K562 (cell line): ENCODE results near the gene CCDC69. TPM values are rescaled to one million over a fixed set of nuclear protein-coding genes. Genes with fewer than 3 reads are reported as not detected.

Experiments
- ARID1B ChIP-seq: fragments of 450-650 bp; IDR thresholded peaks from 2 replicates; pipeline ENCODE4 v1.6.1; 2016; ENCODE audit warnings: antibody characterized with exemption, mild to moderate bottlenecking, inconsistent platforms
- NRF1 ChIP-seq, 2 experiments: fragments of 450-650 bp; IDR thresholded peaks in 1 of 2; conservative IDR thresholded peaks in 1 of 2; 2 replicates each; pipeline ENCODE4 v1.6.1; 2014; ENCODE audit warnings: mild to moderate bottlenecking in 2 of 2
- SMC3 ChIP-seq: conservative IDR thresholded peaks from 2 replicates; pipeline ENCODE4 v1.6.1; 2011; ENCODE audit warnings: low read depth, low read length, improper control_type of control experiment; ENCODE audit not compliant: insufficient read depth
- TRIM24 ChIP-seq, 2 experiments: fragments of 450-650 bp; IDR thresholded peaks; 2 replicates each; pipeline ENCODE4 v1.6.1; 2016
- ZKSCAN1 ChIP-seq: fragments of 150-350 bp; IDR thresholded peaks from 2 replicates; pipeline ENCODE4 v1.6.1; 2016; ENCODE audit warnings: low read depth, low read length
- polyA plus RNA-seq, 8 experiments: library from polyadenylated mRNA; depleted of rRNA in 4 of 8; stranded (reverse) in 5 of 8; unstranded in 3 of 8; fragments of >200 nt; fragmentation: Nextera tagmentation in 2 of 8; fragmentation: Illumina TruSeq in 1 of 8; extraction: Ambion mirVana in 2 of 8; extraction: Trizol in 1 of 8; gene quantifications; 2 replicates each; pipeline versions ENCODE4 v1.2.1 to v1.2.3, GENCODE V29; 2011 to 2014; ENCODE audit warnings: inconsistent platforms in 1 of 8, missing spikeins in 1 of 8
- total RNA-seq, 7 experiments: library from RNA; depleted of rRNA in 6 of 7; stranded (reverse); fragments of >200 nt in 6 of 7; fragmentation: Illumina TruSeq in 2 of 7; extraction: Trizol in 2 of 7; gene quantifications; 2 replicates each; pipeline versions ENCODE4 v1.2.1 to v1.2.3, GENCODE V29; 2011 to 2021; ENCODE audit warnings: low replicate concordance in 1 of 7
- TF ChIP-seq, protein P1 (sequence below): fragments of 450-650 bp; IDR thresholded peaks from 2 replicates; pipeline ENCODE4 v1.6.1; 2016; ENCODE audit warnings: low read depth
- TF ChIP-seq, protein P2 (sequence below), 2 experiments: fragments of 450-650 bp; formaldehyde crosslinking in 1 of 2; IDR thresholded peaks; 2 replicates each; pipeline versions ENCODE4 v1.4.0 to v1.6.1; 2014 to 2020; ENCODE audit warnings: mild to moderate bottlenecking in 2 of 2, borderline replicate concordance in 1 of 2, low read depth in 1 of 2
- TF ChIP-seq, protein P3 (sequence below): fragments of 250-450 bp; sonication (Bioruptor Pico); IDR thresholded peaks from 2 replicates; pipeline ENCODE4 v1.4.0; 2020; ENCODE audit warnings: mild to moderate bottlenecking, moderate library complexity

CCDC69 gene
- total and polyA plus RNA-seq, 9 of the 15 experiments (the other 6 are each of a cell fraction or from before 2014, with no cell fraction given) = 0.65 to 12.2 (median 7.6) TPM

DNA sequence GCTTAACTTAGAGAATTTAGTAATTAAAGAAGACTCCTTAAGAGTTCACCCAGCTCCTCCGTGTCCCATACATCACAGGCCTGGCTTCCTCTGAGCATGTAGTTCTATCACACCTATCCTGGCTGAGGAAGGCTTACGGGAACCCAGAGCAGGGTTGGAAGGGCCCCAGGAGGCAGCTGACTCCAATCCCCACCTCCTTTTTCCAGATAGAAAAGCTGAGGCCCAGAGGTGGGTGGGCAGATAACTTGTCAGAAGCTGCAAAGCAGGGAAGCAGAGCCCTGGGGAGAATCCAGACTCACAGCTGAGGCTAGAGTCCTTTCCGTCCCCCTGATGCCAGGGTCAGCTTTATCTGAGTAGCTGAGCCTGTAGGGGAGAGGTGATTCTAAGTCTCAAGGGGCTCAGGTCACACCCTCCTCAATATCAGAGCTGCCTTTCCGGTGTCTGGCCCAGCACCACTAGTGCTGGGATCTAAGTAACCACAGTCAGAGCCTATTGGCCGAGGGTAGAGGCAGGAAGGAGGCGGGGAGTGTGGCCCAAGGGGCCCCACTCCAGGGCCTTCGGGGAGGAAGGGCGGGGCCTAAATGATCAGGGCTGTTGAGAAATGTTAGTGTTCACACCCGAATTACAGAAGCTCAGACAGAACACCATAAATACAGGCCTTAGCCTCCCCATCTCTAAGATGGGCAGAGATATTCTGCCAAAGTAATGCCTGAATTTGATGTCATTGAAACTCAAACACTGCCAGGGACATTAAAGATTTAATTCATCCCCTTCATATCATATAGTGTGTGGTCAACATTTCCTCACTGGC is 9.9 kb downstream of the CCDC69 start (continued):
- TF ChIP-seq, protein P1, sequence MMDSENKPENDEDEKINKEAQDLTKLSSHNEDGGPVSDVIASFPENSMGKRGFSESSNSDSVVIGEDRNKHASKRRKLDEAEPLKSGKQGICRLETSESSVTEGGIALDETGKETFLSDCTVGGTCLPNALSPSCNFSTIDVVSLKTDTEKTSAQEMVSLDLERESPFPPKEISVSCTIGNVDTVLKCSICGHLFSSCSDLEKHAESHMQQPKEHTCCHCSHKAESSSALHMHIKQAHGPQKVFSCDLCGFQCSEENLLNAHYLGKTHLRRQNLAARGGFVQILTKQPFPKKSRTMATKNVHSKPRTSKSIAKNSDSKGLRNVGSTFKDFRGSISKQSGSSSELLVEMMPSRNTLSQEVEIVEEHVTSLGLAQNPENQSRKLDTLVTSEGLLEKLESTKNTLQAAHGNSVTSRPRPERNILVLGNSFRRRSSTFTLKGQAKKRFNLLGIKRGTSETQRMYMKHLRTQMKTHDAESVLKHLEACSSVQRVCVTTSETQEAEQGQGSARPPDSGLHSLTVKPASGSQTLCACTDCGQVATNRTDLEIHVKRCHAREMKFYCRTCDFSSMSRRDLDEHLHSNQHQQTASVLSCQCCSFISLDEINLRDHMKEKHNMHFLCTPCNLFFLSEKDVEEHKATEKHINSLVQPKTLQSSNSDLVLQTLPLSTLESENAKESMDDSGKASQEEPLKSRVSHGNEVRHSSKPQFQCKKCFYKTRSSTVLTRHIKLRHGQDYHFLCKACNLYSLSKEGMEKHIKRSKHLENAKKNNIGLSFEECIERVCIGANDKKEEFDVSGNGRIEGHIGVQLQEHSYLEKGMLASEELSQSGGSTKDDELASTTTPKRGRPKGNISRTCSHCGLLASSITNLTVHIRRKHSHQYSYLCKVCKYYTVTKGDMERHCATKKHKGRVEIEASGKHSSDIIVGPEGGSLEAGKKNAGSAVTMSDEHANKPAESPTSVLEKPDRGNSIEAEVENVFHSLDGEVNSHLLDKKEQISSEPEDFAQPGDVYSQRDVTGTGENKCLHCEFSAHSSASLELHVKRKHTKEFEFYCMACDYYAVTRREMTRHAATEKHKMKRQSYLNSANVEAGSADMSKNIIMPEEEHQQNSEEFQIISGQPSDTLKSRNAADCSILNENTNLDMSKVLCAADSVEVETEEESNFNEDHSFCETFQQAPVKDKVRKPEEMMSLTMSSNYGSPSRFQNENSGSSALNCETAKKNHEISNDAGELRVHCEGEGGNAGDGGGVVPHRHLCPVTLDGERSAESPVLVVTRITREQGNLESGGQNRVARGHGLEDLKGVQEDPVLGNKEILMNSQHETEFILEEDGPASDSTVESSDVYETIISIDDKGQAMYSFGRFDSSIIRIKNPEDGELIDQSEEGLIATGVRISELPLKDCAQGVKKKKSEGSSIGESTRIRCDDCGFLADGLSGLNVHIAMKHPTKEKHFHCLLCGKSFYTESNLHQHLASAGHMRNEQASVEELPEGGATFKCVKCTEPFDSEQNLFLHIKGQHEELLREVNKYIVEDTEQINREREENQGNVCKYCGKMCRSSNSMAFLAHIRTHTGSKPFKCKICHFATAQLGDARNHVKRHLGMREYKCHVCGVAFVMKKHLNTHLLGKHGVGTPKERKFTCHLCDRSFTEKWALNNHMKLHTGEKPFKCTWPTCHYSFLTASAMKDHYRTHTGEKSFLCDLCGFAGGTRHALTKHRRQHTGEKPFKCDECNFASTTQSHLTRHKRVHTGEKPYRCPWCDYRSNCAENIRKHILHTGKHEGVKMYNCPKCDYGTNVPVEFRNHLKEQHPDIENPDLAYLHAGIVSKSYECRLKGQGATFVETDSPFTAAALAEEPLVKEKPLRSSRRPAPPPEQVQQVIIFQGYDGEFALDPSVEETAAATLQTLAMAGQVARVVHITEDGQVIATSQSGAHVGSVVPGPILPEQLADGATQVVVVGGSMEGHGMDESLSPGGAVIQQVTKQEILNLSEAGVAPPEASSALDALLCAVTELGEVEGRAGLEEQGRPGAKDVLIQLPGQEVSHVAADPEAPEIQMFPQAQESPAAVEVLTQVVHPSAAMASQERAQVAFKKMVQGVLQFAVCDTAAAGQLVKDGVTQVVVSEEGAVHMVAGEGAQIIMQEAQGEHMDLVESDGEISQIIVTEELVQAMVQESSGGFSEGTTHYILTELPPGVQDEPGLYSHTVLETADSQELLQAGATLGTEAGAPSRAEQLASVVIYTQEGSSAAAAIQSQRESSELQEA = no peak
- 0 out of 2 replicates have a peak, but pooled peaks have one; percentile 37 for TF ChIP-seq ARID1B
- TF ChIP-seq NRF1 (conservative IDR thresholded peaks at IDR 0.05 in 1 of 2, IDR thresholded peaks at IDR 0.05 in 1 of 2) = peak; percentile 50 to 51; a peak in 3 of 4 replicates
- TF ChIP-seq, protein P2, sequence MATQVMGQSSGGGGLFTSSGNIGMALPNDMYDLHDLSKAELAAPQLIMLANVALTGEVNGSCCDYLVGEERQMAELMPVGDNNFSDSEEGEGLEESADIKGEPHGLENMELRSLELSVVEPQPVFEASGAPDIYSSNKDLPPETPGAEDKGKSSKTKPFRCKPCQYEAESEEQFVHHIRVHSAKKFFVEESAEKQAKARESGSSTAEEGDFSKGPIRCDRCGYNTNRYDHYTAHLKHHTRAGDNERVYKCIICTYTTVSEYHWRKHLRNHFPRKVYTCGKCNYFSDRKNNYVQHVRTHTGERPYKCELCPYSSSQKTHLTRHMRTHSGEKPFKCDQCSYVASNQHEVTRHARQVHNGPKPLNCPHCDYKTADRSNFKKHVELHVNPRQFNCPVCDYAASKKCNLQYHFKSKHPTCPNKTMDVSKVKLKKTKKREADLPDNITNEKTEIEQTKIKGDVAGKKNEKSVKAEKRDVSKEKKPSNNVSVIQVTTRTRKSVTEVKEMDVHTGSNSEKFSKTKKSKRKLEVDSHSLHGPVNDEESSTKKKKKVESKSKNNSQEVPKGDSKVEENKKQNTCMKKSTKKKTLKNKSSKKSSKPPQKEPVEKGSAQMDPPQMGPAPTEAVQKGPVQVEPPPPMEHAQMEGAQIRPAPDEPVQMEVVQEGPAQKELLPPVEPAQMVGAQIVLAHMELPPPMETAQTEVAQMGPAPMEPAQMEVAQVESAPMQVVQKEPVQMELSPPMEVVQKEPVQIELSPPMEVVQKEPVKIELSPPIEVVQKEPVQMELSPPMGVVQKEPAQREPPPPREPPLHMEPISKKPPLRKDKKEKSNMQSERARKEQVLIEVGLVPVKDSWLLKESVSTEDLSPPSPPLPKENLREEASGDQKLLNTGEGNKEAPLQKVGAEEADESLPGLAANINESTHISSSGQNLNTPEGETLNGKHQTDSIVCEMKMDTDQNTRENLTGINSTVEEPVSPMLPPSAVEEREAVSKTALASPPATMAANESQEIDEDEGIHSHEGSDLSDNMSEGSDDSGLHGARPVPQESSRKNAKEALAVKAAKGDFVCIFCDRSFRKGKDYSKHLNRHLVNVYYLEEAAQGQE (IDR thresholded peaks at IDR 0.05; ENCODE audit: borderline replicate concordance) = no peak
- TF ChIP-seq, protein P2 (CRISPR knock-in tag; IDR thresholded peaks at IDR 0.05; ENCODE audit: low read depth) = no peak
- no peak for TF ChIP-seq ZKSCAN1
- TF ChIP-seq SMC3 = no peak
- TF ChIP-seq, protein P3, sequence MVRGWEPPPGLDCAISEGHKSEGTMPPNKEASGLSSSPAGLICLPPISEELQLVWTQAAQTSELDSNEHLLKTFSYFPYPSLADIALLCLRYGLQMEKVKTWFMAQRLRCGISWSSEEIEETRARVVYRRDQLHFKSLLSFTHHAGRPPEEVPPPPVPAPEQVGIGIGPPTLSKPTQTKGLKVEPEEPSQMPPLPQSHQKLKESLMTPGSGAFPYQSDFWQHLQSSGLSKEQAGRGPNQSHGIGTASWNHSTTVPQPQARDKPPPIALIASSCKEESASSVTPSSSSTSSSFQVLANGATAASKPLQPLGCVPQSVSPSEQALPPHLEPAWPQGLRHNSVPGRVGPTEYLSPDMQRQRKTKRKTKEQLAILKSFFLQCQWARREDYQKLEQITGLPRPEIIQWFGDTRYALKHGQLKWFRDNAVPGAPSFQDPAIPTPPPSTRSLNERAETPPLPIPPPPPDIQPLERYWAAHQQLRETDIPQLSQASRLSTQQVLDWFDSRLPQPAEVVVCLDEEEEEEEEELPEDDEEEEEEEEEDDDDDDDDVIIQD = no peak
- TF ChIP-seq TRIM24 (IDR thresholded peaks at IDR 0.05) = no peak
